Lung (tissue), 12 donors: Measurements from ENCODE around the gene SYNJ2BP. TPM values are rescaled to one million over a fixed set of nuclear protein-coding genes. Genes with fewer than 3 reads are reported as not detected.

Experiments
- ATAC-seq: fragments of 200-7000 bp; cut with Tn5 transposase; one replicate; pipeline ENCODE4 v1.9.1; 2020; ENCODE audit warnings: moderate number of reproducible peaks; ENCODE audit not compliant: insufficient read depth, low FRiP score
- DNase-seq, 3 donors: peaks; one replicate each; pipeline ENCODE4 v3.0.0-alpha.2; 2013 to 2017
- H3K27ac ChIP-seq, 2 donors: one replicate each; pipeline ENCODE4 v1.5.1; 2013; ENCODE audit warnings: mild to moderate bottlenecking in 2 of 2, moderate library complexity in 2 of 2, control low read depth in 1 of 2, inconsistent platforms in 1 of 2, low read depth in 1 of 2, low read length in 1 of 2
- H3K27me3 ChIP-seq, 3 donors: one replicate each; pipeline ENCODE4 v1.5.1; 2013; ENCODE audit warnings: low read length in 2 of 3; ENCODE audit not compliant: control insufficient read depth in 3 of 3, insufficient read depth in 3 of 3
- H3K36me3 ChIP-seq, 4 donors: one replicate each; pipeline ENCODE4 v1.5.1; 2013; ENCODE audit warnings: low read length in 4 of 4, mild to moderate bottlenecking in 1 of 4, moderate library complexity in 1 of 4; ENCODE audit not compliant: control insufficient read depth in 4 of 4, insufficient read depth in 4 of 4
- H3K4me1 ChIP-seq, 5 donors: one replicate each; pipeline ENCODE4 v1.5.1; 2013; ENCODE audit warnings: low read length in 5 of 5, mild to moderate bottlenecking in 2 of 5, moderate library complexity in 1 of 5; ENCODE audit not compliant: control insufficient read depth in 5 of 5, insufficient read depth in 5 of 5
- H3K4me3 ChIP-seq: one replicate; pipeline ENCODE4 v1.5.1; 2013; ENCODE audit warnings: mild to moderate bottlenecking, control low read depth, moderate library complexity
- H3K9ac ChIP-seq, 2 donors: one replicate each; pipeline ENCODE4 v1.5.1; 2013; ENCODE audit warnings: low read length in 2 of 2, control low read depth in 1 of 2; ENCODE audit not compliant: insufficient read depth in 1 of 2
- H3K9me3 ChIP-seq, 4 donors: one replicate each; pipeline ENCODE4 v1.5.1; 2013; ENCODE audit warnings: low read length in 3 of 4, mild to moderate bottlenecking in 1 of 4, moderate library complexity in 1 of 4; ENCODE audit not compliant: control insufficient read depth in 4 of 4, insufficient read depth in 3 of 4
- WGBS, 2 donors: extraction: QIAGEN DNeasy Blood & Tissue Kit; methylation state at CpG; one replicate each; pipeline ENCODE4 v1.1.7; 2013; 5-methylcytosine and 5-hydroxymethylcytosine counted together
- polyA plus RNA-seq, 2 donors: library from polyadenylated mRNA; stranded (reverse); fragments of 200-250 nt; gene quantifications; one replicate each; pipeline ENCODE4 v1.2.1, GENCODE V29; 2013
- total RNA-seq, 2 donors: library from RNA; depleted of rRNA in 1 of 2; stranded (reverse); fragments of >200 nt in 1 of 2; gene quantifications; one replicate each; pipeline ENCODE4 v1.2.1, GENCODE V29; 2014 to 2021
- TF ChIP-seq, protein P1 (sequence below): IDR thresholded peaks from 2 replicates; pipeline ENCODE4 v1.5.1; 2012; ENCODE audit warnings: mild to moderate bottlenecking; ENCODE audit errors: control extremely low read depth, extremely low read depth
- donor health status: control.
- donor health status: control.
- donor health status: Bipolar disorder and iron deficiency.
- donor health status: healthy.
- donor health status: DM: yes; HTN: yes; CAD: no.

The SYNJ2BP gene
- total and polyA plus RNA-seq, 4 donors = 9.6 to 32.4 (median 18.4) TPM

DNA sequence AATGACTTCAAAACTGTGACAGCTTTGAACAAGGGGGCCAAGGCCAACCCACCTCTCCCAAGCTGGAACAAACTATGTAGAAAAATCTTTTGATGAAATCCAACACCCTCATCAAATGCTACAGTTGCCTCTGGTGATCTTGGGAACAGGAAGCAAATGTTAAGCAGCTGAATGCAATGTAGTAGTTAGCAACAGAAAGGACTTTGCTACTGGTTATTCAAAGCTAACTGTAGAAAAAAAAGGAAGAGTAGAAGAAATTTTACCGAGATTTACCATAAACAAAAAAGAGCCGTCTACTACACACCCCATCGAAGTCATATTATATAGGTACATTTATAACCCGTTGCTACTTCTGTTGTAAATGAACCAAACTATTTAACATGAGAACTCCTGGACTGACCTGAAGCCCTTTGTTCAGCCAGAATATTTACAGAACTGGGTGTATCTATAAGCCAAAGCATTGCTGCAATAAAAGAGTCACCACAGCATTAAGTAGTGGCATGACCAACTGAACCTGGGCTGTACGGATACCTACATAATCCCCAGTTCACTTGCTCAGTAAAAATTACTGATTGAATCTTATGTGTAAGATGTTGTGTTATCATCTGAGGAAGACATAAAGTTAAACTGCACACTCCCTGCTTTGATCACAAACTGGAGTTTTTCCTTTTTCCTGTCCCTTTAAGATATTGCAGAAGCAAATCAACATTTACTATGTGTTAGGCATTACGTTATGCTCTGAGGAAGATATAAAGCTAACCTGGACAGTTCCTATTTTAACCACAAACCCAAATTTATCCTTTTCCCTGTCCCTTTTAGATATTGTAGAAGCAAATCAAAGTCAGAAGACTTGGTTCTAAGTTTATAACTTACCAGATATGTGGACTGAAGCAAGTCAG lies 25.1 kb downstream of the SYNJ2BP start:
- no peaks in the 10 kb centered on the region for H3K9me3 ChIP-seq
- no peaks in the 10 kb centered on the region for H3K4me1 ChIP-seq
- no peak overlapping the region for H3K4me3 ChIP-seq
- no peaks in the 10 kb centered on the region for H3K27me3 ChIP-seq
- no peak overlapping the region for H3K9ac ChIP-seq
- no peak overlapping the region for H3K27ac ChIP-seq
- WGBS, 2 donors = 87 to 91% methylated on average over 6 of the region's 6 CpGs
- H3K36me3 ChIP-seq = peaks cover 1 to 7% (median 4%) of the 10 kb centered on the region in 4 donors
- ATAC-seq (no peak), DNase-seq (no peak)
- TF ChIP-seq, protein P1, sequence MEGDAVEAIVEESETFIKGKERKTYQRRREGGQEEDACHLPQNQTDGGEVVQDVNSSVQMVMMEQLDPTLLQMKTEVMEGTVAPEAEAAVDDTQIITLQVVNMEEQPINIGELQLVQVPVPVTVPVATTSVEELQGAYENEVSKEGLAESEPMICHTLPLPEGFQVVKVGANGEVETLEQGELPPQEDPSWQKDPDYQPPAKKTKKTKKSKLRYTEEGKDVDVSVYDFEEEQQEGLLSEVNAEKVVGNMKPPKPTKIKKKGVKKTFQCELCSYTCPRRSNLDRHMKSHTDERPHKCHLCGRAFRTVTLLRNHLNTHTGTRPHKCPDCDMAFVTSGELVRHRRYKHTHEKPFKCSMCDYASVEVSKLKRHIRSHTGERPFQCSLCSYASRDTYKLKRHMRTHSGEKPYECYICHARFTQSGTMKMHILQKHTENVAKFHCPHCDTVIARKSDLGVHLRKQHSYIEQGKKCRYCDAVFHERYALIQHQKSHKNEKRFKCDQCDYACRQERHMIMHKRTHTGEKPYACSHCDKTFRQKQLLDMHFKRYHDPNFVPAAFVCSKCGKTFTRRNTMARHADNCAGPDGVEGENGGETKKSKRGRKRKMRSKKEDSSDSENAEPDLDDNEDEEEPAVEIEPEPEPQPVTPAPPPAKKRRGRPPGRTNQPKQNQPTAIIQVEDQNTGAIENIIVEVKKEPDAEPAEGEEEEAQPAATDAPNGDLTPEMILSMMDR = no peak

DNA sequence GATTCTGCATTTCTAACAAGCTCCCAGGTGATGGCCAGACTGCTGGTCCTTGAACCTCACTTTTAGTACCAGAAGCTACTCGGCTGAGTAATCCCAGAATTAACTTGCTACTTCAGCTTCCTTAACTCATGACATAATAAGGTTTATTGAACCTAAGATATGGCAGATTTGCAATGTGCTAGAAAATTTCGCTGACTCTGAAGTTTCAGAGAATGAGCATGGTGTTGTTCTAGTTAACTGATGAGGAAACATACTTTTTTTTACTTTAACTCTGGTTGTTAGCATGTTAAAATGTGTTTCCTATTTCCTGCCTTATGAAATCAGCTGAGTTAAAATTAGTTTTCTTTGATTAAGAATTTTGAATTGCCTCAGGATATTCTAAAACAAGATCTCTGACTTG lies 34.4 kb downstream of the SYNJ2BP start:
- Histone ChIP-seq H3K4me3 (no peak overlapping the region), H3K4me1 (no peaks in the 10 kb centered on the region), H3K9me3 (no peaks in the 10 kb centered on the region), H3K36me3 (peaks cover 4 to 17% (median 6%) of the 10 kb centered on the region in 4 donors), H3K27me3 (no peaks in the 10 kb centered on the region), H3K9ac (no peak overlapping the region), H3K27ac (no peak overlapping the region)
- no peak for ATAC-seq
- TF ChIP-seq, protein P1 = no peak
- 82 to 83% methylated on average over 2 of the region's 2 CpGs for WGBS, 2 donors
- DNase-seq = no peak

DNA sequence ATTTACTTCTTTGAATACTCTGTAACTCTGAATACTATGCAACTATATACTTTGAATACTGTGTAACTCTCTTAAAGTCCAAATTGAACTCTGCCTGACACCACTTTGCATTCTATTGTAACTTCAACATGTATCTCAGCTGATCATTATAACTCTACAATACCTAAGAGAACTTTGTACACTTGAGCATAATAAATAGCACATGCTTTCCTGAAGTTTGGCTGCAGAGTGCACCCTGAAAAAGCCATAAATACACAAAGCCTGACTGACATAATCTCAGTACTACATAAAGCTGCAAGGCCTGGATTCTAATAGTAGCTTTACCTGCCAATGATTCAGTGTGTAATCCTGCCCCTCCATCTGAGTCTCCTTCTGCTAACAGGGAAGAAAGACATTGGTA lies 36.1 kb downstream of the SYNJ2BP start:
- Histone ChIP-seq H3K9me3 (no peaks in the 10 kb centered on the region), H3K4me1 (no peaks in the 10 kb centered on the region), H3K4me3 (no peak overlapping the region), H3K36me3 (peaks cover 1 to 15% (median 4%) of the 10 kb centered on the region in 4 donors), H3K27ac (no peak overlapping the region), H3K27me3 (no peaks in the 10 kb centered on the region), H3K9ac (no peak overlapping the region)
- no peak for DNase-seq
- TF ChIP-seq, protein P1 = no peak
- no peak for ATAC-seq
